Naive B cell (primary cell): ENCODE measurements around the gene MYO10. TPM values are rescaled to one million over a fixed set of nuclear protein-coding genes. Genes with fewer than 3 reads are reported as not detected.
A peak's percentile ranks its signal among the peaks of the same experiment; 100 is the strongest.

Source experiments
- ATAC-seq, 2 donors: fragments of 150-1000 bp; cut with Tn5 transposase; 2 replicates each; pipeline ENCODE4 v1.10.0; 2021; ENCODE audit warnings: low read depth in 2 of 2, mild to moderate bottlenecking in 2 of 2, moderate library complexity in 2 of 2
- DNase-seq: peaks from one replicate; pipeline ENCODE4 v3.0.0; 2022
- H3K27ac Mint-ChIP-seq, 6 donors: one replicate each; pipeline ENCODE4 v1.8.0; 2020 to 2022; ENCODE audit warnings: mild to moderate bottlenecking in 6 of 6, mixed read lengths in 6 of 6, moderate library complexity in 5 of 6, inconsistent platforms in 2 of 6
- H3K27me3 Mint-ChIP-seq, 3 donors: one replicate each; pipeline ENCODE4 v1.8.0; 2021 to 2022; ENCODE audit warnings: mixed read lengths in 3 of 3, mild to moderate bottlenecking in 1 of 3
- H3K36me3 Mint-ChIP-seq, 2 donors: one replicate each; pipeline ENCODE4 v1.8.0; 2020 to 2022; ENCODE audit warnings: mixed read lengths in 2 of 2, inconsistent platforms in 1 of 2, mild to moderate bottlenecking in 1 of 2
- H3K4me1 Mint-ChIP-seq, 3 donors: one replicate each; pipeline ENCODE4 v1.8.0; 2020 to 2022; ENCODE audit warnings: mixed read lengths in 3 of 3, inconsistent platforms in 1 of 3, mild to moderate bottlenecking in 1 of 3, moderate library complexity in 1 of 3
- H3K4me3 Mint-ChIP-seq, 8 donors: one replicate each; pipeline ENCODE4 v1.8.0; 2020 to 2022; ENCODE audit warnings: mild to moderate bottlenecking in 8 of 8, mixed read lengths in 8 of 8, moderate library complexity in 8 of 8, inconsistent platforms in 2 of 8
- H3K9me3 Mint-ChIP-seq, 7 donors: one replicate each; pipeline ENCODE4 v1.8.0; 2020 to 2022; ENCODE audit warnings: mixed read lengths in 7 of 7, mild to moderate bottlenecking in 5 of 7, inconsistent platforms in 2 of 7, moderate library complexity in 1 of 7
- polyA plus RNA-seq, 6 donors: library from polyadenylated mRNA; unstranded; fragments of 300-500 nt; fragmentation: Illumina TruSeq; gene quantifications; one replicate each; pipeline ENCODE4 v1.2.3, GENCODE V29; 2021; ENCODE audit warnings: low read depth in 6 of 6

MYO10 gene
- polyA plus RNA-seq, 6 donors from 2014 or later: 0.03 to 0.87 TPM; not detected in 4

GRCh38 chr5:16934677-16935153, 1.4 kb downstream of the MYO10 start:
- Mint-ChIP-seq H3K36me3 (no peaks in the 10 kb centered on the region), H3K27me3 (peaks cover 59 to 77% (median 72%) of the 10 kb centered on the region in 3 donors), H3K4me1 (peaks cover 13 to 30% (median 14%) of the 10 kb centered on the region in 3 donors), H3K27ac (no peak overlapping the region), H3K4me3 (peak overlapping the region; percentile 44 to 92 (median 80)), H3K9me3 (peaks cover 0 to 28% (median 6%) of the 10 kb centered on the region in 7 donors)
- no peak for DNase-seq
- ATAC-seq: no peak

GRCh38 chr5:16934123-16934522, 2.0 kb downstream of the MYO10 start:
- no peaks in the 10 kb centered on the region for H3K36me3 Mint-ChIP-seq
- peaks cover 0 to 28% (median 6%) of the 10 kb centered on the region in 7 donors for H3K9me3 Mint-ChIP-seq
- H3K27ac Mint-ChIP-seq: no peak overlapping the region
- H3K4me1 Mint-ChIP-seq: peaks cover 13 to 30% (median 14%) of the 10 kb centered on the region in 3 donors
- ATAC-seq (no peak), DNase-seq (no peak)
- peak overlapping the region in 5 of 8 donors; percentile 11 to 73 (median 15) for H3K4me3 Mint-ChIP-seq
- peaks cover 63 to 77% (median 74%) of the 10 kb centered on the region in 3 donors for H3K27me3 Mint-ChIP-seq

- Mint-ChIP-seq H3K36me3 (no peaks in the 10 kb centered on the region), H3K27ac (no peak overlapping the region), H3K9me3 (peaks cover 0 to 26% (median 6%) of the 10 kb centered on the region in 7 donors), H3K27me3 (peaks cover 63 to 74% (median 74%) of the 10 kb centered on the region in 3 donors), H3K4me1 (peaks cover 13 to 30% (median 14%) of the 10 kb centered on the region in 3 donors), H3K4me3 (peak overlapping the region in 1 of 8 donors; percentile 56)
- ATAC-seq: no peak
- no peak for DNase-seq
These were observed 2.8 kb downstream of the MYO10 start for GRCh38 chr5:16933337-16933736.

- peaks cover 0 to 25% (median 6%) of the 10 kb centered on the region in 7 donors for H3K9me3 Mint-ChIP-seq
- H3K4me3 Mint-ChIP-seq: no peak overlapping the region
- no peaks in the 10 kb centered on the region for H3K36me3 Mint-ChIP-seq
- no peak for DNase-seq
- no peak for ATAC-seq
- peaks cover 13 to 30% (median 14%) of the 10 kb centered on the region in 3 donors for H3K4me1 Mint-ChIP-seq
- H3K27me3 Mint-ChIP-seq: peaks cover 57 to 69% (median 66%) of the 10 kb centered on the region in 3 donors
- no peak overlapping the region for H3K27ac Mint-ChIP-seq
These were observed 3.7 kb downstream of the MYO10 start for GRCh38 chr5:16932401-16932800.

- peaks cover 0 to 16% (median 3%) of the 10 kb centered on the region in 7 donors for H3K9me3 Mint-ChIP-seq
- H3K4me3 Mint-ChIP-seq: no peak overlapping the region
- peaks cover 8 to 21% (median 10%) of the 10 kb centered on the region in 3 donors for H3K4me1 Mint-ChIP-seq
- no peak overlapping the region for H3K27ac Mint-ChIP-seq
- DNase-seq (no peak), ATAC-seq (no peak)
- no peaks in the 10 kb centered on the region for H3K36me3 Mint-ChIP-seq
- H3K27me3 Mint-ChIP-seq: peaks cover 52 to 61% (median 57%) of the 10 kb centered on the region in 3 donors
These were observed 4.6 kb downstream of the MYO10 start for GRCh38 chr5:16931334-16932110.

GRCh38 chr5:16930496-16930895, 5.6 kb downstream of the MYO10 start:
- Mint-ChIP-seq H3K27ac (peak overlapping the region in 1 of 6 donors; percentile 33), H3K27me3 (peaks cover 47 to 50% (median 48%) of the 10 kb centered on the region in 3 donors), H3K4me3 (no peak overlapping the region), H3K4me1 (peaks cover 0 to 16% (median 3%) of the 10 kb centered on the region in 3 donors), H3K36me3 (no peaks in the 10 kb centered on the region), H3K9me3 (peaks cover 0 to 15% (median 2%) of the 10 kb centered on the region in 7 donors)
- no peak for DNase-seq
- ATAC-seq: no peak

- no peak for ATAC-seq
- peaks cover 42 to 44% (median 42%) of the 10 kb centered on the region in 3 donors for H3K27me3 Mint-ChIP-seq
- peaks cover 0 to 12% (median 0%) of the 10 kb centered on the region in 3 donors for H3K4me1 Mint-ChIP-seq
- no peak for DNase-seq
- no peak overlapping the region for H3K27ac Mint-ChIP-seq
- H3K36me3 Mint-ChIP-seq: no peaks in the 10 kb centered on the region
- H3K9me3 Mint-ChIP-seq: peaks cover 0 to 11% (median 2%) of the 10 kb centered on the region in 7 donors
- no peak overlapping the region for H3K4me3 Mint-ChIP-seq
These were observed 6.3 kb downstream of the MYO10 start for GRCh38 chr5:16929831-16930230.

GRCh38 chr5:16929347-16929746, 6.7 kb downstream of the MYO10 start:
- no peaks in the 10 kb centered on the region for H3K36me3 Mint-ChIP-seq
- peaks cover 0 to 7% (median 0%) of the 10 kb centered on the region in 3 donors for H3K4me1 Mint-ChIP-seq

GRCh38 chr5:16927613-16928012, 8.5 kb downstream of the MYO10 start:
- no peak overlapping the region for H3K4me3 Mint-ChIP-seq
- no peak for ATAC-seq

More at GRCh38 chr5:16929347-16929746, 6.7 kb downstream of the MYO10 start:
- no peak overlapping the region for H3K4me3 Mint-ChIP-seq
- H3K27me3 Mint-ChIP-seq: peaks cover 39% of the 10 kb centered on the region in 3 donors
- DNase-seq (no peak), ATAC-seq (no peak)
- peaks cover 0 to 10% (median 2%) of the 10 kb centered on the region in 7 donors for H3K9me3 Mint-ChIP-seq
- H3K27ac Mint-ChIP-seq: no peak overlapping the region

GRCh38 chr5:16926417-16926816, 9.7 kb downstream of the MYO10 start:
- H3K27ac Mint-ChIP-seq: no peak overlapping the region
- no peak for ATAC-seq
- no peaks in the 10 kb centered on the region for H3K4me1 Mint-ChIP-seq
- H3K27me3 Mint-ChIP-seq: peaks cover 11 to 13% (median 12%) of the 10 kb centered on the region in 3 donors
- no peaks in the 10 kb centered on the region for H3K36me3 Mint-ChIP-seq
- no peak for DNase-seq
- H3K4me3 Mint-ChIP-seq: no peak overlapping the region
- peaks cover 0 to 7% (median 2%) of the 10 kb centered on the region in 7 donors for H3K9me3 Mint-ChIP-seq

More at GRCh38 chr5:16927613-16928012, 8.5 kb downstream of the MYO10 start:
- Mint-ChIP-seq H3K4me1 (no peaks in the 10 kb centered on the region), H3K36me3 (no peaks in the 10 kb centered on the region), H3K27me3 (peaks cover 23 to 24% (median 23%) of the 10 kb centered on the region in 3 donors), H3K27ac (no peak overlapping the region), H3K9me3 (peaks cover 0 to 7% (median 4%) of the 10 kb centered on the region in 7 donors)
- DNase-seq: no peak

GRCh38 chr5:16924206-16924605, 11.9 kb downstream of the MYO10 start:
- DNase-seq (no peak), ATAC-seq (no peak)
- H3K36me3 Mint-ChIP-seq: no peaks in the 10 kb centered on the region
- no peaks in the 10 kb centered on the region for H3K27me3 Mint-ChIP-seq
- H3K9me3 Mint-ChIP-seq: peaks cover 0 to 7% (median 2%) of the 10 kb centered on the region in 7 donors
- H3K4me1 Mint-ChIP-seq: no peaks in the 10 kb centered on the region
- no peak overlapping the region for H3K4me3 Mint-ChIP-seq
- no peak overlapping the region for H3K27ac Mint-ChIP-seq

GRCh38 chr5:16922430-16922829, 13.7 kb downstream of the MYO10 start:
- H3K27me3 Mint-ChIP-seq: no peaks in the 10 kb centered on the region
- peaks cover 0 to 7% (median 2%) of the 10 kb centered on the region in 7 donors for H3K9me3 Mint-ChIP-seq
- ATAC-seq (no peak), DNase-seq (no peak)
- H3K36me3 Mint-ChIP-seq: no peaks in the 10 kb centered on the region
- no peak overlapping the region for H3K27ac Mint-ChIP-seq
- no peaks in the 10 kb centered on the region for H3K4me1 Mint-ChIP-seq
- H3K4me3 Mint-ChIP-seq: no peak overlapping the region

GRCh38 chr5:16921211-16921610, 14.9 kb downstream of the MYO10 start:
- Mint-ChIP-seq H3K27ac (no peak overlapping the region), H3K4me1 (no peaks in the 10 kb centered on the region), H3K9me3 (peaks cover 0 to 7% (median 3%) of the 10 kb centered on the region in 7 donors), H3K27me3 (no peaks in the 10 kb centered on the region), H3K4me3 (no peak overlapping the region), H3K36me3 (no peaks in the 10 kb centered on the region)
- ATAC-seq: no peak
- DNase-seq: no peak
